Non-pigmented ciliary epithelial cell (primary cell): ENCODE measurements around the gene GMPS.
"Not testable (repeated sequence)": the region's sequence is repeated elsewhere in the genome, so short reads cannot be mapped to it uniquely, and the experiment has no call there.

Experiments used
- DNase-seq: peaks from one replicate; pipeline ENCODE4 v3.0.0-alpha.2; 2010; ENCODE audit warnings: low read depth

The GMPS gene

GRCh38 chr3:155870133-155870944 lies at the start of gene GMPS:
Gene GMPS (plus strand): TSS chr3:155870650. CDS start chr3:155870871, 221 bp downstream.
- peak; percentile 49 for DNase-seq

GRCh38 chr3:155828490-155829098 lies 41.9 kb upstream of the GMPS start:
- DNase-seq, result not testable (repeated sequence)

- no peak for DNase-seq
Measured at GRCh38 chr3:155835341-155836071, 34.9 kb upstream of the GMPS start.

DNA sequence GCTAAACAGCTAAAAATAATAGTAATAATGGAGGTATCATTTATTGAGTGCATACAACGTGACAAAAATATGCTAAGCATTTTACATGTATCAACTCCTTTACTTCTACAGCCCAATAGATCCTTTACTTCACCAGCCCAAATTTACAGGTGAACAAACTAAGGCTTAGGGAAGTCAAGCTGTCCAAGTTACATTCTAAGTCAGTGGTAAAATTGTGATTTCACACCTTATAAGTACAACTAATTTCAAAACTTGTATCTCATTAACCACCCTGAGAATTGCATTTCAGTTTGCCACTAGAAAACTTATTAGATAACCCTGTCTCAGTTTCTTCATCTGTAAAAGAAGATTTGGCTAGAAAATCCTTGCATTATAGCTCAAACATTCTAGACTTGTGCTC lies 26.9 kb upstream of the GMPS start:
- no peak for DNase-seq

DNA sequence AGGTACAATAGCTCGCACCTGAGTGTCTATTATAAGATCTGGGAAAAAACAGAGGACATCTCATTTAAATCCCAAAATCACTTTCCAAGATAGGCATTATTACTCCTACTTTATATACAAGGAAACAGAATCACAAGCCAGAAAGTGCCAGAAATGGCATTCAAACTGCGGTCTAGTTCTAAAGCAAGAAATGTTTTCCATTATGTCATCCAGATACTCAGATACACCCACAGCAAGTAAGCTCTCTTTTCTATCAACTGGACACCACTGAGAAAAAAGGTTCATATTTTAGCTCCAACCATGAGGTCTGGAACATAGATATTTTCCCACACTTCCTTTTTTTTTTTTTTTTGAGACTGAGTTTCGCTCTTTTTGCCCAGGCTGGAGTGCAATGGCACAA lies 24.3 kb upstream of the GMPS start:
- DNase-seq, result no peak

- DNase-seq, result no peak
Measured at GRCh38 chr3:155847993-155848392, 22.5 kb upstream of the GMPS start.

- not testable (repeated sequence) for DNase-seq
Measured at GRCh38 chr3:155849404-155849803, 21.0 kb upstream of the GMPS start.

DNA sequence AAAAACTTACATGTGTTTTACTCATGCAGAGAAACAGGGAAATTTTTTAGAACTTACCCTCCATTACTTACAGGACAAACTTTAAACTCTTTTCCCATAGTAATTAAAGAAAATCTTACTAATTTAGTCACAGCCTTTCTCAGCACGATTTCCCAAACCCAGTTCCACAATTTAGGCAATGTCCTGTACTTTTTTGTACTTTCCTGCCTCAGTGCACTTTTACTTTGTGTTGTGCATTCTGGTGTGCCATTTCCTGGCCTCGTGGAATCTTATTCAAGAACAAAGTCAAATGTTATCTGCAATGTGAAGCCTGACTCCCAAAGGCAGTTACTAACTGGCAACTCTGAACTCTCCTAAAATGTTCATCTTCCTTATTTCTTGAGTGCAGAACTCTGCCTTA lies 18.1 kb upstream of the GMPS start:
- DNase-seq, result no peak

GRCh38 chr3:155853214-155854140 lies 17.0 kb upstream of the GMPS start:
- DNase-seq, result no peak

DNA sequence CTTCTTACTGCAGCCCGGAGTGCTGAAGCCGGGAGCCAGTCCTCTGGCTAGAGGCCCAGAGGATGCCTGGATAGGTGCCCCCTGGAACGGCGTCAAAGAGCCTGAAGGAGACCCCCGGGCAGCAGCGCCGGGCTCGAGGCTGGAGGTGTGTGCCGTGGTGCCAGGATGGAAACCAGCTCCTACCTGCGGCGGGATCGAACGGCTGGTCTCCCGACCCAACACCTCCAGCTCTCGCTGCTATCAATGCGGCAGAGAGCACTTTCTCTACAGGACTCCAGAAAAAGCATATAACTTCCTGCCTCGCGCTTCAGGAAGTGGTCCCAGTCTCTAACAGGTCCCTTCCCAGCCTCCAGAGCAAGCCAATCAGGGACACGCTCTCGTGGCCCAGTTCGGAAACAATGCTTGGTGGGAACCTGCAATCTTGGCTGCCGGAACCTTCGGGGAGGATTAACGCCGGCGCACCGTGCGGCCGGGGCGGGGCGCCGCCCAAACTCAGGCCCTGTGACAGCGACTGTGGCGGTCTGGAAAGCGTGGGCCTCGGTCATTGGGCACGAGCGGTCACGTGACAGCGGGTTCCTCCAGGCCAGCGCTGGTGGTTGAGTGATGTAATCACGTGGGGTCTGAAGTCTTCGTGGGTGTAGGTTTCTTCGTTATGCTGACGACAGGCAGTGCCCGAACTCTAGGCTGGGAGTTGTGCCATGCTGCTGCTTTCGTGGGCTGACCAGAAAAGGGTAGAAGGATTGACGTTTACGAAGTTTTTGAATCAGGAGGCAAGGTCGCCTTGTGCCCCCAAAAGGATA lies 16.1 kb upstream of the GMPS start, which contains the start of gene SLC33A1:
Gene SLC33A1 (minus strand): TSS at position 287 of the 800 bp plus-strand sequence. CDS start 430 bp downstream, outside the sequence.
- DNase-seq, result peak; percentile 98

DNA sequence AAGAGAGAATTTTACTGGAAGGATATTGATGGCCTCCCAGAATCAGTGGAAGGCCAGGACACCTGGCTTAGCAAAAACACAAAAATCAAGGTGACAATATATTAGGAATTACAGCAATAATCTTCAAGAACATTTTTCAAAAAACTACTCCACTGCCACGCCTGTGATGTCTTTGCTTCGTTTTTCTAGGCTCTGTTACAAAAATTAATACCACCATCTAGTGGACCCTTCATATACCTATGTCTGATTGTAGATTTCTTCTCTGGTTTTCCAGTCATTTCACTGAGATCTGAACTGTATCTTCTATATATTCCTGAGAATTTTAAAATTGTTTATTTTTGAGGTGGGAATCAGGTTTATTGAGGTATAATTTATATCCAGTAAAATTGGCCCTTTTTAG lies 10.6 kb upstream of the GMPS start:
- no peak for DNase-seq

- not testable (repeated sequence) for DNase-seq
Measured at GRCh38 chr3:155860424-155860823, 10.0 kb upstream of the GMPS start.

DNA sequence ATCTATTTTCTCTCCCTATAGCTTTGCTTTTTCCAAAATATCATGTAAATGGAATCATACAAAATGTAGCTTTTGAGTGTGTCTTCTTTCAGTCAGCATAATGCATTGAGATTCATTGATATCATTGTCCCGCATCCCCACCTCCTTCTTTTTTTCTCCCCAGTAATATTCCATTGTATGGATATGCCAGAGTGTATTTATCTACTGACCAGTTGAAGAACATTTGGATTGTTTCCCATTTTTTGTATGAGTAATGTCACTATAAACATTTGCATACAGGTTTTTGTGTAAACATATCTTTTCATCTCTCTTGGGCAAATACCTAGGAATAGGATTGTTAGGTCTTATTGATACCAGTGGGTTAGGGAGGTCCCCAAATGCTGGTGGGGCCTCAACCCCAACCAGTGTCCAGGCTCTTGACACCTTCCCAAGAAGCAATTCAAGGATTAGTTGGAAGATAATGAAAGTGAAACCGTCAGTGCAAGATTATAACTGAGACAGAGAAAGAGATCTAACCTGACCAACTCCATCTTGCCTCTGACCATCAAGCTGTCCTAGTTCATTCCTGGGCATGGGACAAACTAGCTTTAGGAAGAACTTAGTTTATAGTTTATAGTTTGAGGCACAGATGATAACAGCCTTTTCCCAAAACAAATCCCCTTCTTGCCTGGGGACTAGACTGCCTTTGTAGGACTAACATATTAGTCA lies 8.8 kb upstream of the GMPS start:
- no peak for DNase-seq

DNA sequence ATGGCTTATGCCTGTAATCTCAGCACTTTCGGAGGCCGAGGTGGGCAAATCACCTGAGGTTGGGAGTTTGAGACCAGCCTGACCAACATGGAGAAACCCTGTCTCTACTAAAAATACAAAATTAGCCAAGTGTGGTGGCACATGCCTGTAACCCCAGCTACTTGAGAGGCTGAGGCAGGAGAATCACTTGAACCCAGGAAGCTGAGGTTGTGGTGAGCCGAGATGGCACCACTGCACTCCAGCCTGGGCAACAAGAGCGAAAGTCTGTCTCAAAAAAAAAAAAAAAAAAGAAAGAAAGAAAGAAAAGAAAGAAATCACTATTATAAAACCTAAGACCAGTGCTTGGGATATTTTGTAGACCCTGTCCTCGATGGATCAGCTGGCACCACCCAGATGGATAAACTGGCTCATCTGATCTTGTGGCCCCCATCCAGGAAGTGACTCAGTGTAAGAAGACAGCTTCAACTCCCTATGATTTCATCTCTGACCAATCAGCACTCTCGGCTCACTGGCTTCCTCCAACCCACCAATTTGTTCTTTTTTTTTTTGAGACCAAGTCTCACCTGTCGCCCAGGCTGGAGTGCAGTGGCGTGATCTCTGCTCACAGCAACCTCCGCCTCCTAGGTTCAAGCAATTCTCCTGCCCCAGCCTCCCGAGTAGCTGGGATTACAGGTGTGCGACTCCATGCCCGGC lies 8.0 kb upstream of the GMPS start:
- not testable (repeated sequence) for DNase-seq

DNA sequence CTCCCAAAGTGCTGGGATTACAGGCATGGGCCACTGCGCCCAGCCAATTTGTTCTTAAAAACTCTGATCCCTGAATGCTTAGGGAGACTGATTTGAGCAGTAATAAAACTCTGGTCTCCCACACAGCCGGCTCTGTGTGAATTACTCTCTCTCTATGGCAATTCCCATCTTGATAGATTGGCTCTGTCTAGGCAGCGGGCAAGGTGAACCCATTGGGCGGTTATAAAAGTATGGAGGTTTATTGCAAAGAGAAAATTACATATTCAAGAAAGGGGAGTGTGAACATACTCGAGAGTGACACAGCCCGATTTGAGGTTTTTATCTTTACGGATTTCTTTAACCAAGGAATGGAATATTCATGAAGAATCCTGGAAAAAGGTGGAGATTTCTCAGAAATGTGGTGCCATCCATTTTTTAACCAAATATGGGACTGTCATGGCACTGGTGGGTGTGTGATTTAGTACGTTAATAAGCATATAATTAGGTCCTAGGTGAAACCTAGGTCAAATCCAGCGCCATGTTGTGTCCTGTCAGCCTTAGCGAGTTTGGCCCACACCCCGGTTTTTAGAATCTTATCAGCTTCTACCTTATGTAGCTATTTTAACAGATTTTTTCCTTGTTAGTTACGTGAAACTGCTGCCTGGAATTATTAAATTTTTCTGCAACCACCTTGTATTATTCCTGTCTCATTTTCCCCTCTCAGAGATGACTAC lies 7.2 kb upstream of the GMPS start:
- no peak for DNase-seq

DNA sequence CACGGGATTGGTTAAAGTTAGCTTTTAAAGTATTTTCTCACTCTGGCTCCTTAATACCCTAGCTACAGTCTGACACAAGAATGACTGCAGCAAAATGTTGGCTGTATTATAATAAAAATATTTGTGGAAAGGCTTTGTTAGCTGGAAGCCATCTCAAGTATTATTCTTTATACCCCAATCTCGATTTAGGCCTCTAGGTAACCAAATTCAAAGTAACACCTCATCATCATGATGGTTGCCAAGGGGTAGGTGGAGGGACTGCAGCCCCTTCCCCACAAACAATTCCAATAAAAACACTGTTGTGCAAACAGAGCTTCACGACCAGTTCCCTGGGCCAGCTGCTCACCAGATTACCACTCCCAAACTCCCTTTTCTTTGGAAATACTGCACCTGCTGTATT lies 759 bp upstream of the GMPS start:
- DNase-seq, result no peak

GRCh38 chr3:155870945-155871745 lies 695 bp downstream of the GMPS start:
- no peak for DNase-seq

DNA sequence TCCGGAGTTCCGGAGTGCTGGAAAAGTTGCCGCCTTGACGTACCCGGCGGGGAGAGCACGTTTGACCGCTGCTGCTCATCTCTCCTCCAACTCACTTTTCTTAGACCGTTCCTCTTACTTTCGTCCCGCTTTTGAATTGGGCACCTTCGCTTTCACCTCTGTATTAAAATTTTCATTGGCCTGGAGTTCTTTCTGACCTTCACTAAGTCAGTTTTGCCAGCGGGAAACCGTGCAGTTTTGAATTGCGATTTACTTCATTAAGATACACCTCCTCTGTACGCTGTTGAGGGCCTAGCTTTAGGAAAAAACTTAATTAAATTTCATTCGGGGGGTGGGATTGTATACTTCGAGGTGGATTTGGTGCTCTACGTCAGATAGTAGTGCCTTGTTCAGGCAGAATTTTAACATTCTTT lies 1.3 kb downstream of the GMPS start:
- no peak for DNase-seq
